Measurements from ENCODE around the gene BMP5.

- TF ChIP-seq CTCF (conservative IDR thresholded peaks at IDR 0.05; ENCODE audit: low read length) (no peak), EZH2phosphoT487 (IDR thresholded peaks at IDR 0.05; ENCODE audit: borderline replicate concordance) (no peak)
Measured at GRCh38 chr6:55839080-55839479, 36.3 kb downstream of the BMP5 start.
